Esophagus muscularis mucosa (tissue), 4 donors: Measurements from ENCODE around the gene CSMD2. TPM values are rescaled to one million over a fixed set of nuclear protein-coding genes. Genes with fewer than 3 reads are reported as not detected.

Source experiments
- DNase-seq: peaks from one replicate; pipeline ENCODE4 v3.0.0-alpha.2; 2017; ENCODE audit errors: extremely low spot score
- H3K27ac ChIP-seq, 4 donors: fragments of 200-600 bp; sonication (generic); replicated peaks in 1 of 4; 1 replicate in 3 of 4; 2 replicates in 1 of 4; pipeline ENCODE4 v1.5.1; 2016 to 2019; ENCODE audit warnings: mild to moderate bottlenecking in 1 of 4
- H3K27me3 ChIP-seq, 4 donors: fragments of 200-600 bp; sonication (generic); one replicate each; pipeline versions ENCODE4 v1.5.1 to v1.6.0; 2016 to 2019
- H3K36me3 ChIP-seq, 4 donors: fragments of 200-600 bp; sonication (generic); one replicate each; pipeline ENCODE4 v1.5.1; 2016 to 2019
- H3K4me1 ChIP-seq, 4 donors: fragments of 200-600 bp; sonication (generic); one replicate each; pipeline ENCODE4 v1.5.1; 2016 to 2019
- H3K4me3 ChIP-seq, 4 donors: fragments of 200-600 bp; sonication (generic); 1 replicate in 2 of 4; 2 replicates in 2 of 4; pipeline ENCODE4 v1.5.1; 2016 to 2019; ENCODE audit warnings: mild to moderate bottlenecking in 4 of 4, moderate library complexity in 1 of 4
- H3K9me3 ChIP-seq, 4 donors: fragments of 200-600 bp; sonication (generic); 1 replicate in 3 of 4; 2 replicates in 1 of 4; pipeline ENCODE4 v1.5.1; 2016 to 2019
- EP300 ChIP-seq: sonication (generic); formaldehyde crosslinking; IDR thresholded peaks from one replicate; pipeline ENCODE4 v1.6.1; 2017; ENCODE audit warnings: antibody characterized with exemption
- POLR2A ChIP-seq: fragments of 450-650 bp; IDR thresholded peaks from one replicate; pipeline ENCODE4 v1.6.1; 2017; ENCODE audit warnings: antibody characterized with exemption, moderate library complexity, mild to moderate bottlenecking, low read depth
- POLR2AphosphoS5 ChIP-seq, 2 donors: sonication (generic); formaldehyde crosslinking; IDR thresholded peaks; one replicate each; pipeline ENCODE4 v1.6.1; 2017; ENCODE audit warnings: antibody characterized with exemption in 2 of 2
- WGBS: methylation state at CpG from one replicate; pipeline ENCODE4 v1.1.5; 2018; 5-methylcytosine and 5-hydroxymethylcytosine counted together
- intact Hi-C: fragments of 100-400 bp; cut with DNase I; formaldehyde crosslinking; loops from one replicate; pipeline ENCODE4 v1.15.1; 2023
- total RNA-seq, 4 donors: library from RNA; depleted of rRNA; stranded (reverse); fragments of >200 nt; gene quantifications; one replicate each; pipeline versions ENCODE4 v1.1.0 to v1.2.1, GENCODE V29; 2016
- TF ChIP-seq, protein P1 (sequence below), 3 experiments: fragments of 200-600 bp in 2 of 3; fragments of 450-650 bp in 1 of 3; sonication (generic) in 2 of 3; IDR thresholded peaks; one replicate each; pipeline ENCODE4 v1.5.1; 2017 to 2019; ENCODE audit warnings: antibody characterized with exemption in 3 of 3, mild to moderate bottlenecking in 2 of 3, moderate library complexity in 1 of 3

CSMD2 gene
- total RNA-seq, 4 donors from 2014 or later, result 0.26 to 0.75 (median 0.37) TPM

GRCh38 chr1:33573661-33574060 is 591.4 kb downstream of the CSMD2 start:
- intact Hi-C loops, result no loop called here
- H3K36me3 ChIP-seq, result no peaks in the 10 kb centered on the region
- TF ChIP-seq EP300 (no peak), POLR2A (no peak), POLR2AphosphoS5 (IDR thresholded peaks at IDR 0.05) (no peak)
- TF ChIP-seq, protein P1, sequence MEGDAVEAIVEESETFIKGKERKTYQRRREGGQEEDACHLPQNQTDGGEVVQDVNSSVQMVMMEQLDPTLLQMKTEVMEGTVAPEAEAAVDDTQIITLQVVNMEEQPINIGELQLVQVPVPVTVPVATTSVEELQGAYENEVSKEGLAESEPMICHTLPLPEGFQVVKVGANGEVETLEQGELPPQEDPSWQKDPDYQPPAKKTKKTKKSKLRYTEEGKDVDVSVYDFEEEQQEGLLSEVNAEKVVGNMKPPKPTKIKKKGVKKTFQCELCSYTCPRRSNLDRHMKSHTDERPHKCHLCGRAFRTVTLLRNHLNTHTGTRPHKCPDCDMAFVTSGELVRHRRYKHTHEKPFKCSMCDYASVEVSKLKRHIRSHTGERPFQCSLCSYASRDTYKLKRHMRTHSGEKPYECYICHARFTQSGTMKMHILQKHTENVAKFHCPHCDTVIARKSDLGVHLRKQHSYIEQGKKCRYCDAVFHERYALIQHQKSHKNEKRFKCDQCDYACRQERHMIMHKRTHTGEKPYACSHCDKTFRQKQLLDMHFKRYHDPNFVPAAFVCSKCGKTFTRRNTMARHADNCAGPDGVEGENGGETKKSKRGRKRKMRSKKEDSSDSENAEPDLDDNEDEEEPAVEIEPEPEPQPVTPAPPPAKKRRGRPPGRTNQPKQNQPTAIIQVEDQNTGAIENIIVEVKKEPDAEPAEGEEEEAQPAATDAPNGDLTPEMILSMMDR (IDR thresholded peaks at IDR 0.05), result no peak
- no peak for DNase-seq
- no peak overlapping the region for H3K4me3 ChIP-seq
- H3K27ac ChIP-seq, result no peak overlapping the region
- H3K4me1 ChIP-seq, result peaks cover 23 to 28% (median 24%) of the 10 kb centered on the region in 4 donors
- H3K27me3 ChIP-seq, result no peaks in the 10 kb centered on the region
- H3K9me3 ChIP-seq, result peaks cover 0 to 8% (median 0%) of the 10 kb centered on the region in 4 donors
- 60% methylated on average over 3 of the region's 3 CpGs for WGBS

DNA sequence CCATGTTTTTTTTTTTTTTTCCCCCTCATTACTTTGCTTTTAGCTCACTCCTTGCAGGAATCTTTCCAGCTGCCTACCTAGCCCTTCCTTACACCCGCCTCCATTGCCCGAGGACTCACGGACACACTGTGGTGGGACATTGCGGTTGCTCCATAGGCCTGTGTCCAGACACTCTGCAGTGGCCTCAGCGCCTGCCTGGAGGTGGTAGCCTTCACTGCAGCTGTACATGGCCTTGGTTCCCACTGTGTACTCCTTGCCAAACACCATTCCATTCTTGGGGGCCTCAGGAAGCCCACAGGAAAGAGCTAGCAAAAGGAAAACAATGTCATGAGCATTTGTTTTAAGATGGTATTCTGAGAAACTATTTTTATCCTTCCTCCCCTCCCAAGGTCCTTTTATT is 592.6 kb downstream of the CSMD2 start:
- DNase-seq, result no peak
- Histone ChIP-seq H3K27ac (no peak overlapping the region), H3K9me3 (peaks cover 0 to 8% (median 0%) of the 10 kb centered on the region in 4 donors), H3K36me3 (no peaks in the 10 kb centered on the region), H3K4me1 (peaks cover 23 to 25% (median 24%) of the 10 kb centered on the region in 4 donors), H3K27me3 (no peaks in the 10 kb centered on the region), H3K4me3 (no peak overlapping the region)
- intact Hi-C loops, result no loop called here
- TF ChIP-seq POLR2A, result no peak
- TF ChIP-seq, protein P1 (IDR thresholded peaks at IDR 0.05), result no peak
- TF ChIP-seq POLR2AphosphoS5 (IDR thresholded peaks at IDR 0.05), result no peak
- no peak for TF ChIP-seq EP300
- 73% methylated on average over 5 of the region's 5 CpGs for WGBS

- no peak for DNase-seq
- Histone ChIP-seq H3K27ac (no peak overlapping the region), H3K27me3 (no peaks in the 10 kb centered on the region), H3K4me1 (peaks cover under 1 to 6% (median 2%) of the 10 kb centered on the region in 4 donors), H3K9me3 (peaks cover 0 to 6% (median 0%) of the 10 kb centered on the region in 4 donors), H3K36me3 (no peaks in the 10 kb centered on the region), H3K4me3 (no peak overlapping the region)
- intact Hi-C loops, result no loop called here
- TF ChIP-seq EP300 (no peak), POLR2A (no peak), POLR2AphosphoS5 (IDR thresholded peaks at IDR 0.05) (no peak)
- TF ChIP-seq, protein P1 (IDR thresholded peaks at IDR 0.05), result no peak
- WGBS, result 87% methylated on average over 7 of the region's 7 CpGs
Observed at GRCh38 chr1:33569331-33569730, 595.7 kb downstream of the CSMD2 start.

- Histone ChIP-seq H3K27me3 (no peaks in the 10 kb centered on the region), H3K9me3 (no peaks in the 10 kb centered on the region), H3K27ac (no peak overlapping the region), H3K4me1 (no peaks in the 10 kb centered on the region), H3K36me3 (no peaks in the 10 kb centered on the region), H3K4me3 (no peak overlapping the region)
- DNase-seq, result no peak
- intact Hi-C loops, result no loop called here
- TF ChIP-seq EP300 (no peak), POLR2AphosphoS5 (IDR thresholded peaks at IDR 0.05) (no peak), POLR2A (no peak)
- TF ChIP-seq, protein P1 (IDR thresholded peaks at IDR 0.05), result no peak
- WGBS, result 62% methylated on average over 2 of the region's 2 CpGs
Observed at GRCh38 chr1:33563699-33564098, 601.3 kb downstream of the CSMD2 start.

DNA sequence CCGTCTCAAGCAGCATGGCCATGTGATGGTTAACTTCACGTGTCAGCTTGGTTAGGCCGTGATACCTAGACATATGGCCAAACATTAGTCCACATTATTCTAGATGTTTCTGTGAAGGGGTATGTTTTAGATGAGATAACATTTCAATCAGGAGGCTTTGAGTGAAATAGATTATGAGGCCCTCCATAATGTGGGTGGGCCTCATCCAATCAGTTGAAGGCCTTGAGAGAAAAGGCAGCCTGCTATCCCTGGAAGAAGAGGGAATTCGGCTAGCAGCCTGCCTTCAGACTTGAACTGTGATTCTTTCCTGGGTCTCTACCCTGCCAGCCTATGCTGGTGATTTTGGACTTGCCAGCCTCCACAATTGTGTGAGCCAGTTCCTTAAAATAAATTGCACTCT is 602.5 kb downstream of the CSMD2 start:
- no peak overlapping the region for H3K27ac ChIP-seq
- H3K36me3 ChIP-seq, result no peaks in the 10 kb centered on the region
- intact Hi-C loops, result no loop called here
- no peak for TF ChIP-seq POLR2AphosphoS5 (IDR thresholded peaks at IDR 0.05)
- no peak for DNase-seq
- 96% methylated on average over 4 of the region's 4 CpGs for WGBS
- H3K4me1 ChIP-seq, result no peaks in the 10 kb centered on the region
- H3K27me3 ChIP-seq, result no peaks in the 10 kb centered on the region
- H3K9me3 ChIP-seq, result no peaks in the 10 kb centered on the region
- H3K4me3 ChIP-seq, result no peak overlapping the region
